ENCODE results near the gene RBFOX2. TPM values are rescaled to one million over a fixed set of nuclear protein-coding genes. Genes with fewer than 3 reads are reported as not detected.

The RBFOX2 gene
- total and polyA plus RNA-seq, 8 donors: 12.9 to 33.7 (median 16.7) TPM

DNA sequence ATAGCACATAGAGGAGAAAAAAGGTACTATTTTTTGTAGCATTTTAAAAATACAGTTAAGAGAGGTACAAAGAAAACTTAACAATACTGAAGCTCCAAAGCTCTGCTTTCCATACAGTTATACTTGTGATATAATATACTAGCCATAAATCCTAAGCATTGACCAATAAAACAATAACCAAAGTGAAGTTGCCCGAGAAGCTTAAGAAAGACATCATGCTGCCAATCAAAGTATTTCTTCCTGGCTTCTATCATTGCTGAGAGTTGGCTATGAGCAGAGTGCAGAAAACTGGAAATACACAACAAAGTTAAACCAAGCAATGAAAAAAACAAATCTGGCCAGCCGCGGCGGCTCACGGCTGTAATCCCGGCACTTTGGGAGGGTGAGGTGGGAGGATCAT, 84.2 kb downstream of the RBFOX2 start:
- Histone ChIP-seq H3K27me3 (no peaks in the 10 kb centered on the region), H3K4me3 (no peak overlapping the region), H3K9me3 (no peaks in the 10 kb centered on the region), H3K4me1 (no peaks in the 10 kb centered on the region), H3K36me3 (no peaks in the 10 kb centered on the region), H3K27ac (no peak overlapping the region)
- no peak for FAIRE-seq
- ATAC-seq: no peak
- DNase-seq: no peak
- WGBS, 2 donors: 82 to 92% methylated on average over 6 of the region's 6 CpGs
- TF ChIP-seq, protein P1, sequence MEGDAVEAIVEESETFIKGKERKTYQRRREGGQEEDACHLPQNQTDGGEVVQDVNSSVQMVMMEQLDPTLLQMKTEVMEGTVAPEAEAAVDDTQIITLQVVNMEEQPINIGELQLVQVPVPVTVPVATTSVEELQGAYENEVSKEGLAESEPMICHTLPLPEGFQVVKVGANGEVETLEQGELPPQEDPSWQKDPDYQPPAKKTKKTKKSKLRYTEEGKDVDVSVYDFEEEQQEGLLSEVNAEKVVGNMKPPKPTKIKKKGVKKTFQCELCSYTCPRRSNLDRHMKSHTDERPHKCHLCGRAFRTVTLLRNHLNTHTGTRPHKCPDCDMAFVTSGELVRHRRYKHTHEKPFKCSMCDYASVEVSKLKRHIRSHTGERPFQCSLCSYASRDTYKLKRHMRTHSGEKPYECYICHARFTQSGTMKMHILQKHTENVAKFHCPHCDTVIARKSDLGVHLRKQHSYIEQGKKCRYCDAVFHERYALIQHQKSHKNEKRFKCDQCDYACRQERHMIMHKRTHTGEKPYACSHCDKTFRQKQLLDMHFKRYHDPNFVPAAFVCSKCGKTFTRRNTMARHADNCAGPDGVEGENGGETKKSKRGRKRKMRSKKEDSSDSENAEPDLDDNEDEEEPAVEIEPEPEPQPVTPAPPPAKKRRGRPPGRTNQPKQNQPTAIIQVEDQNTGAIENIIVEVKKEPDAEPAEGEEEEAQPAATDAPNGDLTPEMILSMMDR (IDR thresholded peaks at IDR 0.05): no peak
- intact Hi-C loops (cut with DNase I): no loop called here

DNA sequence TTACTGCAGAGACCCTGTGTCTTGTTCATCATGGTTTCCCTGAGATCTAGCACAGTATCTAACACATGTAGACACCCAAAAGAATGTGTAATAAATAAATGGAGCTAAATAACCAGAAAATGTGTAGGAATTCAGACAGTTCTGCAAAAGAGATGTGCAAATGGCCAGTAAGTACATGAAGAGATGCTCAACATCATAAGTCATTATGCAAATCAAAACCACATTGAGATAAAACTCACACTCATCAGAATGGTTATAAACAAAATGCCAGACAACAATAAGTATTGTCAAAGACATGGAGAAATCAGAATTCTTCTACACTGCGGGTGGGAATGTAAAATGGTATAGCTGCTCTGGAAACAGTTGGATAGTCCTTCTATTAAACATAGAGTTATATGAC, 88.5 kb downstream of the RBFOX2 start:
- TF ChIP-seq, protein P1 (IDR thresholded peaks at IDR 0.05): no peak
- FAIRE-seq (no peak), DNase-seq (no peak), ATAC-seq (no peak)
- 96% methylated on average over 1 of the region's 1 CpG for WGBS, 2 donors
- no peaks in the 10 kb centered on the region for H3K4me1 ChIP-seq
- H3K9me3 ChIP-seq: no peaks in the 10 kb centered on the region
- no peak overlapping the region for H3K27ac ChIP-seq
- H3K4me3 ChIP-seq: no peak overlapping the region
- H3K27me3 ChIP-seq: no peaks in the 10 kb centered on the region
- intact Hi-C loops (cut with DNase I): no loop called here
- H3K36me3 ChIP-seq: no peaks in the 10 kb centered on the region

- intact Hi-C loops (cut with DNase I): loop anchor here in 1 of 3 donors (10.0 kb wide), 1 partner anchor 187 kb away; no protein-coding TSS in a partner anchor
- Histone ChIP-seq H3K36me3 (no peaks in the 10 kb centered on the region), H3K27me3 (no peaks in the 10 kb centered on the region), H3K4me1 (no peaks in the 10 kb centered on the region), H3K4me3 (no peak overlapping the region), H3K9me3 (no peaks in the 10 kb centered on the region), H3K27ac (no peak overlapping the region)
- TF ChIP-seq, protein P1 (IDR thresholded peaks at IDR 0.05): no peak
- no peak for ATAC-seq
- no peak for DNase-seq
- no peak for FAIRE-seq
- 87 to 91% methylated on average over 1 of the region's 1 CpG for WGBS, 2 donors
Observed at GRCh38 chr22:35938226-35938625, 90.4 kb downstream of the RBFOX2 start.

DNA sequence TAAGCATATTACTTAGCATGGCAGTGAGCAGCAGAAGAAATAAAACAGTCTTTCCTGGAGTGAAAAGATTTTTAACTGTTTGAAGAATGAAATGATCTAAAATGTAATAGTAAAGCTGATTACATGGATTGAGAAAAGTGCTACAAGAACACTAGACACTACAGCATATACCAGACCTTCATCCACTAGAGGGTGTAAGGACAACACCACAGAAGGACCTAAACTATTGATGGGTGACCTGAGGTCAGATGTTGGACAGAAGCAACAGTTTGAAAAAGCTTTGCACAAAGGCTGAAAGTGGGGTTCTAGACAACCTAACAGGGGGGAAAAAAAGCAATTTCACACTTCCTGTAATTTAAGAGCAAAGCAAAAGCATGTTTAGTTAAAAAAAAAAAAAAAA, 97.7 kb downstream of the RBFOX2 start:
- peak; percentile 53 for FAIRE-seq
- intact Hi-C loops (cut with DNase I): loop anchor here in 2 of 3 donors (5.0 to 10.0 kb wide), 3 partner anchors 136 to 194 kb away; no protein-coding TSS in a partner anchor

DNA sequence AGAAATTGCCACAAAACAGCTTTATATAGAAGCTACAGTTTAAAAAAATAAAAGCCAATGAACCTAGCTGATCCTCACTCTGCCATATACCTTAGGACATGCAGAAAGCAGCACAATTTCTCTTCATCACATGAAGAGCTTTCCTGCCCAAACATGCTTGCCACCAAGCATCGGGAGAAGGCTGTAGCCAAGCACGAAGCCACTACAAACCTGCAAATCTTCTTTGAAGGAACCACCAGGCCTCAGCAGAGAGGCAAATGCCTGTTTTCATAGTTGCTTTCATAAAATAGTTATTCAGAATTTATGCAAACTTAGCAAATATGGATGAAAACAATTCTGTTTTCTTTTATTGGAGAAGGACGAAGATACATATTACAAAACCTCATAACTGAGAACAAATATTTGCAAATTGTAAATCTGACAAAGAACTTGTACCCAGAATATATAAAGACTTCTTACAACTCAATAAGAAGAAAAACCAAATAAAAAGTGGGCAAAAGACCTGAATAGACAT, 100.3 kb downstream of the RBFOX2 start:
- Histone ChIP-seq H3K4me1 (no peaks in the 10 kb centered on the region), H3K36me3 (no peaks in the 10 kb centered on the region), H3K4me3 (no peak overlapping the region), H3K27ac (no peak overlapping the region), H3K9me3 (no peaks in the 10 kb centered on the region), H3K27me3 (no peaks in the 10 kb centered on the region)
- DNase-seq: no peak
- 71 to 78% methylated on average over 3 of the region's 3 CpGs for WGBS, 2 donors
- no peak for FAIRE-seq
- ATAC-seq: no peak
- intact Hi-C loops (cut with DNase I): loop anchor here in 2 of 3 donors (10.0 kb wide), 1 partner anchor 304 kb away; no protein-coding TSS in a partner anchor
- TF ChIP-seq, protein P1 (IDR thresholded peaks at IDR 0.05): no peak

More for the DNA sequence above, 97.7 kb downstream of the RBFOX2 start:
- no peaks in the 10 kb centered on the region for H3K27me3 ChIP-seq
- no peak overlapping the region for H3K27ac ChIP-seq
- H3K4me3 ChIP-seq: no peak overlapping the region
- DNase-seq (peak in 2 of 6 donors; percentile 26 to 27), ATAC-seq (peak; percentile 92 to 100 (median 98))
- no peaks in the 10 kb centered on the region for H3K9me3 ChIP-seq
- TF ChIP-seq, protein P1 (IDR thresholded peaks at IDR 0.05): peak in 3 of 4 donors; percentile 15 to 52 (median 41)
- no peaks in the 10 kb centered on the region for H3K4me1 ChIP-seq
- no peaks in the 10 kb centered on the region for H3K36me3 ChIP-seq

Measured in pancreas (tissue), 10 donors.